ENCODE data around the gene FUT8.

Gene FUT8

GRCh38 chr14:65439117-65439516 lies 26.6 kb downstream of the FUT8 start:
- Histone ChIP-seq H3K4me2 (no peak overlapping the region), H4K20me1 (ENCODE audit: insufficient read depth) (no peaks in the 10 kb centered on the region), H3K9ac (no peak overlapping the region), H3K4me3 (IDR thresholded peaks at IDR 0.05; ENCODE audit: insufficient read depth, low read depth, low read length) (no peak overlapping the region), H3K27me3 (ENCODE audit: insufficient read depth, low read depth) (no peaks in the 10 kb centered on the region), H3K36me3 (ENCODE audit: insufficient read depth) (no peaks in the 10 kb centered on the region), H2AFZ (ENCODE audit: low read depth) (no peak overlapping the region), H3K4me1 (ENCODE audit: low read depth, poor library complexity, severe bottlenecking) (no peaks in the 10 kb centered on the region), H3K27ac (no peak overlapping the region), H3K79me2 (ENCODE audit: insufficient read depth, low read depth) (no peaks in the 10 kb centered on the region)
- TF ChIP-seq CTCF (conservative IDR thresholded peaks at IDR 0.05; ENCODE audit: low read depth, low read length), result no peak

GRCh38 chr14:65440230-65440629 lies 27.7 kb downstream of the FUT8 start:
- Histone ChIP-seq H3K4me2 (no peak overlapping the region), H3K9ac (no peak overlapping the region), H3K27ac (no peak overlapping the region), H2AFZ (ENCODE audit: low read depth) (no peak overlapping the region), H3K4me3 (IDR thresholded peaks at IDR 0.05; ENCODE audit: insufficient read depth, low read depth, low read length) (no peak overlapping the region), H3K79me2 (ENCODE audit: insufficient read depth, low read depth) (no peaks in the 10 kb centered on the region), H3K27me3 (ENCODE audit: insufficient read depth, low read depth) (no peaks in the 10 kb centered on the region), H4K20me1 (ENCODE audit: insufficient read depth) (no peaks in the 10 kb centered on the region), H3K36me3 (ENCODE audit: insufficient read depth) (no peaks in the 10 kb centered on the region), H3K4me1 (ENCODE audit: low read depth, poor library complexity, severe bottlenecking) (no peaks in the 10 kb centered on the region)
- no peak for TF ChIP-seq CTCF (conservative IDR thresholded peaks at IDR 0.05; ENCODE audit: low read depth, low read length)

- no peaks in the 10 kb centered on the region for H3K27me3 ChIP-seq (ENCODE audit: insufficient read depth, low read depth)
- no peak for TF ChIP-seq CTCF (conservative IDR thresholded peaks at IDR 0.05; ENCODE audit: low read depth, low read length)
- H3K4me2 ChIP-seq, result no peak overlapping the region
- no peak overlapping the region for H3K9ac ChIP-seq
- no peaks in the 10 kb centered on the region for H3K79me2 ChIP-seq (ENCODE audit: insufficient read depth, low read depth)
- no peaks in the 10 kb centered on the region for H3K36me3 ChIP-seq (ENCODE audit: insufficient read depth)
- H3K4me1 ChIP-seq (ENCODE audit: low read depth, poor library complexity, severe bottlenecking), result no peaks in the 10 kb centered on the region
- H2AFZ ChIP-seq (ENCODE audit: low read depth), result no peak overlapping the region
- H4K20me1 ChIP-seq (ENCODE audit: insufficient read depth), result no peaks in the 10 kb centered on the region
- no peak overlapping the region for H3K4me3 ChIP-seq (IDR thresholded peaks at IDR 0.05; ENCODE audit: insufficient read depth, low read depth, low read length)
- no peak overlapping the region for H3K27ac ChIP-seq
Observed at GRCh38 chr14:65444230-65444629, 31.7 kb downstream of the FUT8 start.

GRCh38 chr14:65446159-65446558 lies 33.6 kb downstream of the FUT8 start:
- H3K79me2 ChIP-seq (ENCODE audit: insufficient read depth, low read depth), result no peaks in the 10 kb centered on the region
- no peaks in the 10 kb centered on the region for H3K27me3 ChIP-seq (ENCODE audit: insufficient read depth, low read depth)
- H3K4me1 ChIP-seq (ENCODE audit: low read depth, poor library complexity, severe bottlenecking), result no peaks in the 10 kb centered on the region
- no peak overlapping the region for H3K9ac ChIP-seq
- H2AFZ ChIP-seq (ENCODE audit: low read depth), result no peak overlapping the region
- H3K36me3 ChIP-seq (ENCODE audit: insufficient read depth), result no peaks in the 10 kb centered on the region
- H3K4me2 ChIP-seq, result no peak overlapping the region
- H4K20me1 ChIP-seq (ENCODE audit: insufficient read depth), result no peaks in the 10 kb centered on the region
- no peak overlapping the region for H3K4me3 ChIP-seq (IDR thresholded peaks at IDR 0.05; ENCODE audit: insufficient read depth, low read depth, low read length)
- no peak overlapping the region for H3K27ac ChIP-seq
- TF ChIP-seq CTCF (conservative IDR thresholded peaks at IDR 0.05; ENCODE audit: low read depth, low read length), result no peak

- no peaks in the 10 kb centered on the region for H3K4me1 ChIP-seq (ENCODE audit: low read depth, poor library complexity, severe bottlenecking)
Observed at GRCh38 chr14:65449647-65450046, 37.1 kb downstream of the FUT8 start.

More at GRCh38 chr14:65449647-65450046, 37.1 kb downstream of the FUT8 start:
- H3K4me2 ChIP-seq, result no peak overlapping the region
- no peak overlapping the region for H3K9ac ChIP-seq
- H3K36me3 ChIP-seq (ENCODE audit: insufficient read depth), result no peaks in the 10 kb centered on the region
- H3K27ac ChIP-seq, result no peak overlapping the region
- no peak overlapping the region for H2AFZ ChIP-seq (ENCODE audit: low read depth)
- TF ChIP-seq CTCF (conservative IDR thresholded peaks at IDR 0.05; ENCODE audit: low read depth, low read length), result no peak
- H3K4me3 ChIP-seq (IDR thresholded peaks at IDR 0.05; ENCODE audit: insufficient read depth, low read depth, low read length), result no peak overlapping the region
- no peaks in the 10 kb centered on the region for H3K79me2 ChIP-seq (ENCODE audit: insufficient read depth, low read depth)
- no peaks in the 10 kb centered on the region for H4K20me1 ChIP-seq (ENCODE audit: insufficient read depth)
- H3K27me3 ChIP-seq (ENCODE audit: insufficient read depth, low read depth), result no peaks in the 10 kb centered on the region
